Activated CD8-positive, alpha-beta memory T cell treated with anti-CD3 and anti-CD28 coated beads for 4 hours (primary cell): ENCODE measurements around the gene UBE3D.
"Not testable (repeated sequence)": the region's sequence is repeated elsewhere in the genome, so short reads cannot be mapped to it uniquely, and the experiment has no call there.

Source experiments
- DNase-seq, 2 donors: peaks; one replicate each; pipeline ENCODE4 v3.0.0-alpha.2; 2020; ENCODE audit warnings: low read depth in 2 of 2

UBE3D gene

DNA sequence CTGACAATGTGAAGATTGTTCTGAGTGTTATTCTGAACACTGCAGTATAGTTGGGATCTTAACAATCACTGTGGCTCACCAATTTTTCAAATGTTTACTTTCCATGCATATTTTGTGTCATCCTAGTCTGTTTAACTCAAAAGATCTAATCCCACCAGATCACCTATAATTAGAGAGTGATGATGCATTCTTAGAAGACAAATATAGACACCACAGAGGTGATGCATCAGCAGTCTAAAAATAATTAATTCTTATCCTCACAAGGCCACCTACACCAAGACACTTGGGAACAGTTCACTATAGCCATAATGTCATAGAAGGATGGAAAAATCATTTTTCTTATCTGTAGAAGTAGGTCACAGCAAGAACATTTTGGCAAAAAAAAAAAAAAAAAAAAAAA lies 154.8 kb downstream of the UBE3D start:
- DNase-seq, result no peak

GRCh38 chr6:82910395-82910794 lies 155.2 kb downstream of the UBE3D start:
- no peak for DNase-seq

DNA sequence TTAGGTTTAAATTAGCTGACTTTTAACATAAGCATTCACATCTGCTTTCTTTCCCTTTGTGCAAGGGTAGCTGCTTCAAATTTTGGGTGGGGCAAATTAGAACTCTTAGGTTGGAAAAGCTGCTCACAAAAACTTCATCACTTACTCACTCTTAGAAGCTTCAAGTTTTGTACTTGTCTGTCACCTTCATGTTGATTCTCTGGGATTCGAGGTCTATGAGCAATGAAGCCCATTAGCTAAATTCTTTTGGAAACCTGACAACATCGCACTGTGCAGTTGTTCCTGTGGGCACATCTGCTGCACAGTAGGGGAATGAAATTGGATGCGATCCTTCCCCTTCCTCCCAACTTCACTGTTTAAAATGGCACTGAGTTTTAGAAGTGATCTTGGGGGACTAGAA lies 156.1 kb downstream of the UBE3D start:
- DNase-seq, result no peak

DNA sequence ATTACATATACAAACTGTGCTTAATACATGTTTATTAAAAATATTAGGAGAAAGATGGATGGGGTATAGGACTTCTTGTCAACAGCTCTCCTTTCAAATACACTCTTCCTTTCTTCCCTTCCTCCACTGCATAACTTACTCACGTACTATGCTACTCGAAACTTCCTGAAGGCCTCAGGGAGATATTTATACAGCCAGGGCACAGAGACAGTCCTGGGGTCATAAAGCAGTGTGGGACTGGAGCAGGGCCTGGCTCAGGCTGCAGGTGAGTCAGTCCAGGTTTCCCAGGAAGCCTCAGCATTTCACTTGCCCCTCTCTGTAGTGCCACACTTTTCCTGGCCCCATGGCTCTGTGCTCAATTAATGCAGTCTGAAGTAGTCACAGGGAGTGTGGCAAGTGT lies 157.0 kb downstream of the UBE3D start:
- no peak for DNase-seq

DNA sequence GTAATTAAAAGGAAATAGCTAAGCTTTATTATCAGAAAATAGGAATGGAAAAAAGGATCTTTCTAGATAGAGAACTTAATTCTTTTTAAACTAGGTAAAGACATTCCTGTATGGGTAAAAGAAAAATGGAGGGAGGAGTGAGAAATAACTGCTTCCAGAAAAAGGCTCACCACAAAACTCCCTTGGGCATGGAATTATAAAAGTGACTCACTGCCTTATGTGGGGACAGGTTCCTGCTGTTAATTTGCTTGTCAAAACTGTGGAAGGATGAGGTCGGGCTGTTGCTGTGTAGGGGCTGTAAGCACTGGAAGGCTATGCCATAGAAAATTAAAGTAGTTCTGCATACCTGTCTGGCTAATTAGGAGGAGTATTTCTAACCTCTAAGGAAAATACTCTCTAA lies 158.7 kb downstream of the UBE3D start:
- no peak for DNase-seq

DNA sequence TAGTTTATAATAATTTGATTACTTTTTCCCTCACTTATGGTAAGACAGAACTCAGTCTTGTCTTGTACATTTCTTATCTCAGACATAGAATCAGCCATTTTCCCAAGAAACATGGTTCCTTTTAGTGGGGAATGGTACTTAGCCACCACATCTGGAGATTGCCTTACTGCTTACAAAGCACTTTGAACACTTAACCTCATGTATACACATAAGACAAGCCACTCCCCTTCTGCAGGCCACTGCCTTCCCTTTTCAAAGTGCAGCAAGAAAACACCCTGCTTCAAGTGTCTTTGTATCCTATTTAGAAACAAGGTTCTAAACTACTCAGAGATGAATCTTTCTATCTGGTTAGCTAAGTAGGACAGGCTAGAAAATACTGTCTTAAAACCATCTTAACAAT lies 159.2 kb downstream of the UBE3D start:
- DNase-seq, result no peak

DNA sequence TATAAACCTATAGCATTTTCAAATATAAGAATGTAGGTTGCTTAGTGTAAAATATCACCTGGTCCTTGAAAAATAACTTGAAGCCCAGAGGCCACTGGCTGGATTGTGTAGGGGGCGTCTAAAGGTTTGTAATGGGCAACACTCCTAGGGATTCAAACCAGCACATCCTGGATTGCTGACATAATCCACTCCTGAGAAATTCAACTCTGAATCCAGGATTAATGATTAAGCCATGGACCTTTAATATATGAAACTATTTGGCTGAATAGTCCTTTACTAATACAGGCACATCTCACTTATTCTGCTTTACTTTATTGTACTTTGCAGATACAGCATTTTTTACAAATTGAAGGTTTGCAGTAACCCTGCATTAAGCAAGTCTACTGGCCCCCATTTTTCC lies 160.8 kb downstream of the UBE3D start:
- no peak for DNase-seq

- no peak for DNase-seq
Observed at GRCh38 chr6:82904257-82904656, 161.4 kb downstream of the UBE3D start.

DNA sequence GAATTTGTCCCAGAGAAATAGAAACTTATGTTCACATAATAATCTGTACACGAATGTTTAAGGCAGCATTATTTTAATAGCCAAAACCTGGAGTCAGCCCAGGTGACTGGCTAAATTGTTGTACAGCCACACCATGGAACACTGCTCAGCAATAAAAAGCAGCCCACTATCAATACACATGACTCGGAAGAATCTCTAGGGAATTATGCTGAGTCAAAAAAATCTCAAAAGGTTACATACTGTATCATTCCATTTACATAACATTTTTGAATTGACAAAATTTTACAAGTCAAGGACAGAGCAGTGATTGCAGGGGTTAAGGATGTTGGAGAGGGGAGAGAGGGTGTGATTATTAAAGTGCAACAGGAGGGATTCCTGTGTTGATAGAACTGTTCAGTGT lies 163.4 kb downstream of the UBE3D start:
- no peak for DNase-seq

DNA sequence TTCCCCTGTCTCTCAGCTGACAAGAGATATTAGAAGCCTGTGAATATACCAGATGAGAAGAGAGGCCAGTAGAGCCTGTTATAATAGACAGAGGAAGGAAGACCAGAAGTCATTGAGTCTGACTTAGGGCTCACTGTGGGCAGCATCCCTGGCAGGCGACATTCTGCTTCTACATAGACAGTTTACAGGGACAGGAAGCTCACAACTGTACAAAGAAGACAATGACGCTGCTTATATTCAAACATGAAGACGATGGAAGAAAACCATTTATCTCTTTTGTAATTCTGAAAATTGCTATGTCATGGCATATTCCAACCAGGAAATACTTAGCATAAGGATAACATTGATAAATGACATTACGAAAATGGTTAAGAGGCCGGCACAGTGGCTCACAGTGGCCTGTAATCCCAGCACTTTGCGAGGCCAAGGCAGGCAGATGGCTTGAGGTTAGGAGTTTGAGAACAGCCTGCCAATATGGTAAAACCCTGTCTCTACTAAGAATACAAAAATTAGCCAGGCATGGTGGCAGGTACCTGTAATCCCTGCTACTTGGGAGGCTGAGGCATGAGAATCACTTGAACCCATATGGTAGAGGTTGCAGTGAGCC lies 170.9 kb downstream of the UBE3D start:
- DNase-seq, result no peak

GRCh38 chr6:82893889-82894652 lies 171.6 kb downstream of the UBE3D start:
- DNase-seq, result no peak

- DNase-seq, result not testable (repeated sequence)
Observed at GRCh38 chr6:82891503-82891902, 174.1 kb downstream of the UBE3D start.

- no peak for DNase-seq
Observed at GRCh38 chr6:82891076-82891475, 174.6 kb downstream of the UBE3D start.

GRCh38 chr6:82890240-82890639 lies 175.4 kb downstream of the UBE3D start:
- DNase-seq, result no peak

GRCh38 chr6:82889143-82889542 lies 176.5 kb downstream of the UBE3D start:
- DNase-seq, result no peak

- DNase-seq, result no peak
Observed at GRCh38 chr6:82882363-82883023, 183.1 kb downstream of the UBE3D start.

- DNase-seq, result no peak
Observed at GRCh38 chr6:82881519-82881918, 184.1 kb downstream of the UBE3D start.

GRCh38 chr6:82878812-82879211 lies 186.8 kb downstream of the UBE3D start:
- no peak for DNase-seq

- no peak for DNase-seq
Observed at GRCh38 chr6:82877213-82878195, 188.1 kb downstream of the UBE3D start.

DNA sequence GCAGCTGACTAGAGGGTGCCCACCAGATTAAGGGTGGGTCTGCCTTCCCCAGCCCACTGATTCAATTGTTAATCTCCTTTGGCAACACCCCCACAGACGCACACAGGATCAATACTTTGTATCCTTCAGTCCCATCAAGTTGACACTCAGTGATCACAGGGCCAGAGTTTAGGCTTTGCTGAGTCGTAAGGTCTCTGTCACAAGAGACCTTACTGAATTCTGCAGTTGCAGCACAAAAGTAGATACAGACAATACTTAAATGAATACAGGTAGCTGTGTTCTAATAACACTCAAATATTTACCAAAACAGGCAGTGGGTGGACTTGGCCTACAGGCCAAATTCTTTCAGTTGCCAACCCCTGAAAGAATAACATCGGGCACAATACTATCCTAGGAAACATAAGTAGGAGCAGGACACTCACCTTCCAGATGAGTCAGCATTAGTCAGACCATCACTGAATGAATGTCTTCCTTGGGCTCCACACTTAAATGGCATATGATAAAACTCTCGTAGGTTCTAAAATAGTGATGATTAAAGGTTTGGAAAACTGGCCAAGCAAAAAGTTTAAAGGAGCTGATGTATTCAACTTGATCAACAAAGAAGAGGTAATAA lies 190.0 kb downstream of the UBE3D start:
- DNase-seq, result no peak

- DNase-seq, result no peak
Observed at GRCh38 chr6:82874867-82875266, 190.8 kb downstream of the UBE3D start.
